ENCODE results near the gene UBE2F.

GRCh38 chr2:238069021-238069709 lies 102.4 kb downstream of the UBE2F start:
- TF ChIP-seq POLR2A (IDR thresholded peaks at IDR 0.05) (no peak), CTCF (IDR thresholded peaks at IDR 0.05) (no peak), POLR2AphosphoS5 (IDR thresholded peaks at IDR 0.05) (no peak)
